ENCODE data around the gene HMCN2.

The HMCN2 gene

DNA sequence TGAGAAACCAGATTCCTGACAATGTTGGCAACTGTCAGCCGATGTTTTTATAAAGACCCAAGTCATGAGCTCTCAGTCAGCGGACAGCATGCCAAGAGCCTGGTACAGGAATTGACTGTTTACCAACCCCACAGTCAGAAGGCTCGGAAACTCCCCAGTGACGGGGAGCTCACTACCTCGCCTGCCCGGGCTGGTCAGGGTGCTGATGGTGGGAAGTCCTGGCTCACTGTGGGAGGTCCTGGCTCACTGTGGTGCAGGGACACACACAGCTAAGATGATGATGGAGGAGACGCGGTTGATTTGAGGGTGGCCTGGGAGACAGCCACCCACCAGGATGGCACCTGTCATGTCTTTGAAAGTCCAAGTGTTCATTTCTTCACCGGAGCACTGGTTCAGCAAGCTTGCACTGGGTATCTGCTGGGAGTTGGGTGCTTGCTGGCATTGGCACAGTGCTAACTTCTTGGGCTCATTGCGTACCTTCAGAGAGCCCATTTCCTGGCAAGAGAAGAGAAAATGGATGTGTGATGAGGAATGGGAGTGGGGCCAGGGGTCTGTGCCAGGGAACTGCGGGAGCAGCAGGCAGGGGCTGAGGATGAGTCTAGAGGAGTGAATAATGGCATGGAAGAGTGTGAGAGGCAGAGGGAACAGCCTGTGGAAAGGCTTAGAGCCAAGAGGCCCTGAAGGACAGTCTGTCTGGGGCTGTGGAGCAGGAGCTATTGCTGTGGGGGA, 194.5 kb downstream of the HMCN2 start:
- DNase-seq: no peak

- DNase-seq: no peak
These were observed 195.7 kb downstream of the HMCN2 start for GRCh38 chr9:130461218-130461630.

DNA sequence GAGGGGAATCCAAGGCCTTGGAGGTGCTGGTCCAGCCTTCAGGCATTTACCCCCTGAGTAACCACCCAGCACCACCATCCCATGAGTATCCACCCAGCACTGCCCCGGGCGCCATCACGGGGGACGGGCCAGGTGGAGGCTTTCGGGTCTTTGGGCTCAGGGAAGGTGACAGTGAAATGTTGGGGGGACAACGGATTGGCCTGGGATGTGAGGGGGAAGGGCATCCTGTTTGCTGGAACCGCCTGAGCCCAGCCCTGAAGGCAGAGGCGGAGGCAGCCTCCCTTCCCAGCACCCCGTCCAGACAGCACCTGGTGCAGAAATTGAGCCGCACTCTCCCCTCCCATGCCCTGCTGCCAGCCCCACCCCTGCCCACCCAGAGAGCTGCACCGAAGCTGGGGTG, 196.2 kb downstream of the HMCN2 start:
- no peak for DNase-seq

- no peak for DNase-seq
These were observed 197.4 kb downstream of the HMCN2 start for GRCh38 chr9:130462685-130463540.

- no peak for DNase-seq
These were observed 198.5 kb downstream of the HMCN2 start for GRCh38 chr9:130463763-130464745.

GRCh38 chr9:130465383-130466096, 200.0 kb downstream of the HMCN2 start:
- DNase-seq: no peak

DNA sequence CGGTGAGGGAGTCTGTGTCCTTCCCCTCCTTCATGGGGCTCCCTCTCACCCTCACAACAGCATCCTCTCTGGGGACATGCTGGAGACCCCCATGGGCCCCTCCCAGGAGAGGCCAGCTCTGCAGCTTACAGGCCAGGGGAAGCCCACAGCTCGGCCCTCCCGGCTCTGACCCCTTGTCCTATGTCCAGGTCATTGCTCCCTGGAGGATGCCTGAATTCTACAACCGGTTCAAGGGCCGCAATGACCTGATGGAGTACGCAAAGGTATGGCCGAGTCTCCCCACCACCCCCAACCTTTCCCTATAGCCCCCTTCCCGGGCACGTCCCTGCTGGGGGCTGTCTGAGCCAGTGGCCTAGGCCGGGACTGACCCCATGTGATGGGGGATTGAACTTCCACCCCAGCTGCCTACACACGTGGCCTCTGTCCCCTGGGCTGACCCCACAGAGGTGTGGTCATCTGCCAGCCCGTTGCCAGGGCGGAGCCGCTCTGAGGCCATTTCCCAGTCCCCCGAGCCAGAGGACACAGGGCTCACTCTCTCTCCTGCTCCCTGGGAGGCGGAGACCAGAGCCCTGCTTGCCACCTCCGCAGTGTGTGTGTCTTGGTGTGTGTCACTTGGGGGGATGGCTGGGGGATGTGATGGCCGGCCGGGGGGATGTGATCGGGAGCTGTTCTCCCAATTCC, 201.1 kb downstream of the HMCN2 start:
- no peak for DNase-seq

GRCh38 chr9:130467316-130467715, 201.8 kb downstream of the HMCN2 start:
- no peak for DNase-seq

GRCh38 chr9:130468566-130468965, 203.0 kb downstream of the HMCN2 start:
- no peak for DNase-seq

DNA sequence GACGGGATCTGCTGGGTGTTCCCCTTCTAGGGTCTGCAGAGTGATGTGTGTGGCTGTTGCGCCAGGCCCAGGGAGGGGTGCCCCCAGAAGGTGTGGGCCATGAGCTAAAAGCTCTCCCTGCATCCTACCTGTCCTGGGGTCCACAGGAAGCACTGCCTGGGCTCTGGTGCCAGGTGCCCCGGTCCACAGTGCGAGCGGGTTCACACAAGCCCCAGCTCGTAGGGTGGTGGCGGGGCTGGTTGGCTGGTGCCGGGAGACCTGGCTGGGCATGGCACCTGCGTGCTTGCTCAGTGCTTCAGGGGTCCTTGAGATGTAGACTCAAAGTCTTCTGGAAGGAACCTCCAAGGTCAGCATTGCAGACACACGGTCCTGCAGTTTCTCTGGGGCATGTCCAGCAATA, 204.7 kb downstream of the HMCN2 start:
- no peak for DNase-seq

GRCh38 chr9:130470950-130471349, 205.4 kb downstream of the HMCN2 start:
- DNase-seq: no peak

DNA sequence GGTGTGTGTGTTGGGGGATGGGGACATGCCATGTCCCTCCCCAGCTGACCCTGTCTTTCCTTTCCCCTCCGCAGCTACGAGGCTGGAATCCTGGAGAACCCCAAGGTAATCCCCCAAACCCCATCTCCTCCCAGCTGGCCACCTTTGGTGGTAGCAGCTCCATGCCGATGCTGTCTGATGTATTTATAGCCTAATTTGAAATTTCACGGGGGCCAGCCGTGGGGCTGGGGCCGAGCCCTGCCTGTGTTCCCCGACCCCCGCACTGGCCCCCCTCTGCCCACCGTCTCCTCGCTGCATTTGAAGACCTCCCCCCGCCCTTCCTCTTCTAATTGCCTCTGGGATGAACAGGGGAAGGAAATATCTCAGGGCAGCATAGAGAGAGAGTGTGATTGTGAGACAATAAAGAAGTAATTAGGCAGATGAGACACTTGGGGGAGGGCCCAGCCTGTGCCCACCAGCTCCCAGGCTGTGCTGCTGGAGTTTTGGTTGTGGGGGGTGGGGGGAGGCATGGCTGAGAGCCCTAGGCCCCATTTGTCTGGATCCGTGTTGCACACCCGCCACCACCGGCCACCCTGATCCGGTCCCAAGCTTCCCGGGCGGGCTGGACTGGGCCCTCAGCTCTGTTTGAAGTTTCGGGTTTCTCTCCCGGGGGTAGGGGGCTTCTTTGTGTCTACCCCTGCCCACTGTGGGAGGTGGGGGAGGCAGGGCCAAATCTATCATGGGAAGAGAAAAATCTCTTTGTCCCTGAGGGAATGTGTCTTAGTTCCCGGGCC, 206.0 kb downstream of the HMCN2 start:
- DNase-seq: no peak

DNA sequence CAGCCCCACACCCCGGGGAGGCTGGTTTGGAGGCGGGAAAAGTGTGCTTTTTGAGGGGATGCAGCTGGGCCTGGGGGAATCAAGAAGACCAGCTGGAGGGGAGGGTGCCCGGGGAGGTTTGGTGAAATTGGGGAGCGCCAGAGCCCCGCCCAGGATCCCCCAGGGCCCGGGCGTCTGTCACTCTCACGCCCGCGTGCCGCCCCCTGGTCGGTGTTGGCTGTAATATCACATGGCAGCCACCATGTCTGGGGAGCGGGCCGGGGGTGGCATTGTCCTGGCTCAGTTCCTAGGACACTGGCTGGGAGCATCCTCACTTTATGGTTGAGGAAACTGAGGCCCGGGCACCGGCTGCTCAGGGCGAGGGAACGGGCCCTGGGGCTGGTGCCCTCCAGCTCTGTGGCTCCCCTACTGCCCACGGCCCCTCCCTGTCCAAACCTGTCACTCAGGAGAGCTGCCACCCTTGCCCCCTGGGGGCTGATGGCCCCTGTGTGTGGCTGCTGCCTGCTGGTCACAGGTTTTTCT, 206.7 kb downstream of the HMCN2 start:
- no peak for DNase-seq

GRCh38 chr9:130473009-130473408, 207.4 kb downstream of the HMCN2 start:
- DNase-seq: no peak

- DNase-seq: no peak
These were observed 208.0 kb downstream of the HMCN2 start for GRCh38 chr9:130473566-130473965.

GRCh38 chr9:130474106-130474505, 208.5 kb downstream of the HMCN2 start:
- no peak for DNase-seq

- no peak for DNase-seq
These were observed 210.7 kb downstream of the HMCN2 start for GRCh38 chr9:130476151-130476730.

- DNase-seq: no peak
These were observed 212.0 kb downstream of the HMCN2 start for GRCh38 chr9:130477564-130477963.

DNA sequence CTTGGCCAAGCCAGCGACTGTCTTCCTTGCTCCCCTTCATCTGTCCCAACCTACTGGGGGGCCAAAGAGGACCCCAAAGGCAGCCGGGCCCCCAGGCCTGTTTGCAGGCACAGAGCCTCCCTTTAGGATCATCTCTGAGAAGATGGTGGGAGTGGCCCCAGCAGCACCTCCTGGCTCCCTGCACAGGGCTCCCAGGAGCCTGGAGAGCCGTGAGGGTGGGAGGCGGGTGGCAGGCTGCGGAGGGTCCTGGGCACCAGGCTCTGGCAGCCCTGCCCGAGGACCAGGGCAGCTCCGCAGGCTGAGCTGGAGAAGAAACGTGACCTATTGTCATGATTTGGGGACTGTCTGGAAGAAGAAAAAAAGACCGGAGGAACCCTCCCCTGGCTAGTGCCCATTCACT, 212.6 kb downstream of the HMCN2 start:
- no peak for DNase-seq
